Testis (tissue), 2 donors: ENCODE results near the gene NEURL1.

ENCODE experiments used
- POLR2A ChIP-seq: fragments of 450-650 bp; IDR thresholded peaks from one replicate; pipeline ENCODE4 v1.6.1; 2017; ENCODE audit warnings: antibody characterized with exemption, mild to moderate bottlenecking, moderate library complexity
- TF ChIP-seq, protein P1 (sequence below), 3 experiments: fragments of 450-650 bp in 2 of 3; fragments of 200-600 bp in 1 of 3; sonication (generic) in 1 of 3; IDR thresholded peaks; one replicate each; pipeline ENCODE4 v1.5.1; 2016 to 2019; ENCODE audit warnings: antibody characterized with exemption in 3 of 3, mild to moderate bottlenecking in 2 of 3, moderate library complexity in 1 of 3

DNA sequence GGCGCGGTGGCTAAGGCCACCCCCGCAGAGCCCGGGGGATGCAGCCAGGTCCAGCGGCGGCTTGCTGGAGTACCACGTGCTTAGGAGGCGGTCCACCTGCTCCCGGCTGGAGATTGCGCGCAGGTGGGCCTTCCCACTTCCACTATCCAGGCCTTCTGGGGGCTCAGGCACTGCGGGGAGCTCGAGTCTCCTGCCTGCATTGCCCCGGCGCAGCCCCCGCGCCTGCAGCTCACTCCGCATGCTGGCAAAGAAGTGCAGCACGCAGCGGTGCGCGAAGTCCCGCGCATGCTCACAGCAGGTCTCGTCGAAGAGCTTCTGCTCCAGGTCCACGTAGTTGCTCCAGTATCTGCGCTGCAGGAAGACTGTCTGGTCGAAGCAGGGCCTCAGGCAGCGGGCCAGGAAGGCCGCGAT, 20.2 kb upstream of the NEURL1 start:
- TF ChIP-seq, protein P1, sequence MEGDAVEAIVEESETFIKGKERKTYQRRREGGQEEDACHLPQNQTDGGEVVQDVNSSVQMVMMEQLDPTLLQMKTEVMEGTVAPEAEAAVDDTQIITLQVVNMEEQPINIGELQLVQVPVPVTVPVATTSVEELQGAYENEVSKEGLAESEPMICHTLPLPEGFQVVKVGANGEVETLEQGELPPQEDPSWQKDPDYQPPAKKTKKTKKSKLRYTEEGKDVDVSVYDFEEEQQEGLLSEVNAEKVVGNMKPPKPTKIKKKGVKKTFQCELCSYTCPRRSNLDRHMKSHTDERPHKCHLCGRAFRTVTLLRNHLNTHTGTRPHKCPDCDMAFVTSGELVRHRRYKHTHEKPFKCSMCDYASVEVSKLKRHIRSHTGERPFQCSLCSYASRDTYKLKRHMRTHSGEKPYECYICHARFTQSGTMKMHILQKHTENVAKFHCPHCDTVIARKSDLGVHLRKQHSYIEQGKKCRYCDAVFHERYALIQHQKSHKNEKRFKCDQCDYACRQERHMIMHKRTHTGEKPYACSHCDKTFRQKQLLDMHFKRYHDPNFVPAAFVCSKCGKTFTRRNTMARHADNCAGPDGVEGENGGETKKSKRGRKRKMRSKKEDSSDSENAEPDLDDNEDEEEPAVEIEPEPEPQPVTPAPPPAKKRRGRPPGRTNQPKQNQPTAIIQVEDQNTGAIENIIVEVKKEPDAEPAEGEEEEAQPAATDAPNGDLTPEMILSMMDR (IDR thresholded peaks at IDR 0.05), result no peak
- no peak for TF ChIP-seq POLR2A
